ENCODE results near the gene GRM7. TPM values are rescaled to one million over a fixed set of nuclear protein-coding genes. Genes with fewer than 3 reads are reported as not detected.

GRM7 gene
- total RNA-seq, 2 donors from 2014 or later = 0.96 to 1.5 TPM

DNA sequence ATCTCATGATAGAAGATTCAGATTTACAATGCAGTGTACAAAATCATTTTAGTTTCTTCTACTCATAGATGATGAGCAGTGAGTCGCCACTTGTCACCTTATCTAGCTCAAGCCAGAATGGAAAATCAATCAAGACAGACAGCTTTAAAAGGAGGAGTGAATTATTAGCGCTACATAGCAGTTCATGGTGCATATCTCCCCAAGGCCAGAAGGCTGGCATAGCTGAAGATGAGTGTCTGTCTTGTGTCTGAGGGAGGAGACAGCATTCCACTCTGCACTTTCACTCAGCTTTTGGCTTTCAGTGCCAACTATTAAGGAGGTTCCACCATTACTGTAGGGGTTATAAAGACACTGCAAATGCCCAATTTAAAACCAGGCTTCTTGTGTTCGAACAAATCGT, 836.6 kb downstream of the GRM7 start:
- no peak for DNase-seq (ENCODE audit: low spot score)
- no peak for TF ChIP-seq POLR2A (IDR thresholded peaks at IDR 0.05)
- TF ChIP-seq, protein P1, sequence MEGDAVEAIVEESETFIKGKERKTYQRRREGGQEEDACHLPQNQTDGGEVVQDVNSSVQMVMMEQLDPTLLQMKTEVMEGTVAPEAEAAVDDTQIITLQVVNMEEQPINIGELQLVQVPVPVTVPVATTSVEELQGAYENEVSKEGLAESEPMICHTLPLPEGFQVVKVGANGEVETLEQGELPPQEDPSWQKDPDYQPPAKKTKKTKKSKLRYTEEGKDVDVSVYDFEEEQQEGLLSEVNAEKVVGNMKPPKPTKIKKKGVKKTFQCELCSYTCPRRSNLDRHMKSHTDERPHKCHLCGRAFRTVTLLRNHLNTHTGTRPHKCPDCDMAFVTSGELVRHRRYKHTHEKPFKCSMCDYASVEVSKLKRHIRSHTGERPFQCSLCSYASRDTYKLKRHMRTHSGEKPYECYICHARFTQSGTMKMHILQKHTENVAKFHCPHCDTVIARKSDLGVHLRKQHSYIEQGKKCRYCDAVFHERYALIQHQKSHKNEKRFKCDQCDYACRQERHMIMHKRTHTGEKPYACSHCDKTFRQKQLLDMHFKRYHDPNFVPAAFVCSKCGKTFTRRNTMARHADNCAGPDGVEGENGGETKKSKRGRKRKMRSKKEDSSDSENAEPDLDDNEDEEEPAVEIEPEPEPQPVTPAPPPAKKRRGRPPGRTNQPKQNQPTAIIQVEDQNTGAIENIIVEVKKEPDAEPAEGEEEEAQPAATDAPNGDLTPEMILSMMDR (IDR thresholded peaks at IDR 0.05) = no peak
- no peak for TF ChIP-seq POLR2AphosphoS5 (IDR thresholded peaks at IDR 0.05)
- intact Hi-C loops (cut with DNase I) = no loop called here
- WGBS = 85% methylated on average over 4 of the region's 4 CpGs
- H3K4me3 ChIP-seq = no peak overlapping the region
- no peaks in the 10 kb centered on the region for H3K4me1 ChIP-seq (replicated peaks)
- H3K36me3 ChIP-seq = no peaks in the 10 kb centered on the region
- H3K27me3 ChIP-seq (replicated peaks; ENCODE audit: insufficient read depth) = no peaks in the 10 kb centered on the region
- H3K9me3 ChIP-seq = no peaks in the 10 kb centered on the region
- no peak overlapping the region for H3K27ac ChIP-seq

DNA sequence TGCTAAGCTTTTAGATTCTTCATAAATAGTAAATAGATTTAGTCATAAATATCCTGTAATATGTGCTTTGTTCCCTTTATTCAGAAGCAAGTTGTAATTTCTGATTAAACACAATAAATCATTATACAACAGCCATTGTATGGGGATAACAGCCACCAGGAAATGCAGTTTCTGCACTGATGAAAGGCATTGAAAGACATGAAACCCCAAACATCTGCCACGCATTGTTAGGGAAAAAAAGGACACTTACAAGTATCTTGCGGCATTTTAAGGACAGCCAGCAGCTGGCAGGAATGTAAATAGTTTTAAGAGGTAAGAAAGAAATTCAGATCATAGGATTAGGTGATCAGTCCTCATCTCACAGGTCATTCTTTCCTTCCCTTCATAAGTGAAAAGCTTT, 839.6 kb downstream of the GRM7 start:
- Histone ChIP-seq H3K9me3 (no peaks in the 10 kb centered on the region), H3K27ac (no peak overlapping the region), H3K27me3 (replicated peaks; ENCODE audit: insufficient read depth) (no peaks in the 10 kb centered on the region), H3K4me1 (replicated peaks) (no peaks in the 10 kb centered on the region), H3K36me3 (no peaks in the 10 kb centered on the region), H3K4me3 (no peak overlapping the region)
- 48% methylated on average over 2 of the region's 2 CpGs for WGBS
- TF ChIP-seq POLR2AphosphoS5 (IDR thresholded peaks at IDR 0.05) = no peak
- TF ChIP-seq, protein P1 (IDR thresholded peaks at IDR 0.05) = no peak
- TF ChIP-seq POLR2A (IDR thresholded peaks at IDR 0.05) = no peak
- no peak for DNase-seq (ENCODE audit: low spot score)
- intact Hi-C loops (cut with DNase I) = no loop called here

DNA sequence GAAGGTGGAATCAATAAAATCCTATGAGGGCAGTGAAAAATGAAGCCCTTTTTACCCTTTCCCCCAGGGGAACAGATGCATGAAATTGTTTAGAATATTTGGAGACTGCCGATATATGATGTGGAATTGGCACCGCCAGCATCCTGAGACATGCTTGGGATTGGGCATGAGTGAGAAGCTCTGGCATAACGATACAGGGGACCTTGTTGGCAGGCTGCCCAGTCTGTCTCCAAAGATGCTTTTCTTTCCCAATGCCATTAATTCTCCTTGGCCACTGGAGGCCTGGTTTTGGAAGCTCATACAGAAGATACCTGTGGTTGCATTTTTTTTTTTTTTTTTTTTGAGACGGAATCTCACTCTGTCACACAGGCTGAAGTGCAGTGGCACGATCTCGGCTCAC, 840.1 kb downstream of the GRM7 start:
- no peak overlapping the region for H3K27ac ChIP-seq
- WGBS = 68% methylated on average over 6 of the region's 6 CpGs
- no peaks in the 10 kb centered on the region for H3K9me3 ChIP-seq
- no peaks in the 10 kb centered on the region for H3K4me1 ChIP-seq (replicated peaks)
- H3K36me3 ChIP-seq = no peaks in the 10 kb centered on the region
- H3K4me3 ChIP-seq = no peak overlapping the region
- TF ChIP-seq POLR2A (IDR thresholded peaks at IDR 0.05) (no peak), POLR2AphosphoS5 (IDR thresholded peaks at IDR 0.05) (no peak)
- TF ChIP-seq, protein P1 (IDR thresholded peaks at IDR 0.05) = no peak
- H3K27me3 ChIP-seq (replicated peaks; ENCODE audit: insufficient read depth) = no peaks in the 10 kb centered on the region
- no peak for DNase-seq (ENCODE audit: low spot score)
- intact Hi-C loops (cut with DNase I) = no loop called here

DNA sequence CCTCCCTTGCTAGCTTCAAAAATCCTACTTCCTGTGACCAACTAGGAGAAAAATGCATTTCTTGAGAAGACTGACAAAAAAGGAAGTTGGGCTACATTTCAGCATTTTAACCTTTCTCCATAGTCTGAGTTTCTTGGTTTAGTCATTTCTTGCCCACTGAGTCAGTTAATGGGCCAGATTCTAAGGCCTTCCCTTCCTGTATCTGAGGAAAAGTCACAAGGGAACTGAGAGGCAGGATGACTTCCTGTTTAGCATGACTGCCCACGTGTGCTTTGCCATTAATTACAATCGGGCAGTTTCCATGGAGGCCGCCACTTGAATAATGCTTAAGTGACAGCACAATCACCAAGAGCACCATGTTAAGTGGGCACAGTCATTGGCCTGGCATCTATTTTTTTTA, 846.3 kb downstream of the GRM7 start:
- DNase-seq (ENCODE audit: low spot score) = no peak
- no peak overlapping the region for H3K27ac ChIP-seq
- WGBS = 76% methylated on average over 3 of the region's 3 CpGs
- H3K36me3 ChIP-seq = no peaks in the 10 kb centered on the region
- H3K4me1 ChIP-seq (replicated peaks) = no peaks in the 10 kb centered on the region
- no peaks in the 10 kb centered on the region for H3K27me3 ChIP-seq (replicated peaks; ENCODE audit: insufficient read depth)
- intact Hi-C loops (cut with DNase I) = no loop called here
- H3K4me3 ChIP-seq = no peak overlapping the region
- H3K9me3 ChIP-seq = no peaks in the 10 kb centered on the region
- TF ChIP-seq POLR2AphosphoS5 (IDR thresholded peaks at IDR 0.05) = no peak
- TF ChIP-seq POLR2A (IDR thresholded peaks at IDR 0.05) = no peak
- TF ChIP-seq, protein P1 (IDR thresholded peaks at IDR 0.05) = no peak

DNA sequence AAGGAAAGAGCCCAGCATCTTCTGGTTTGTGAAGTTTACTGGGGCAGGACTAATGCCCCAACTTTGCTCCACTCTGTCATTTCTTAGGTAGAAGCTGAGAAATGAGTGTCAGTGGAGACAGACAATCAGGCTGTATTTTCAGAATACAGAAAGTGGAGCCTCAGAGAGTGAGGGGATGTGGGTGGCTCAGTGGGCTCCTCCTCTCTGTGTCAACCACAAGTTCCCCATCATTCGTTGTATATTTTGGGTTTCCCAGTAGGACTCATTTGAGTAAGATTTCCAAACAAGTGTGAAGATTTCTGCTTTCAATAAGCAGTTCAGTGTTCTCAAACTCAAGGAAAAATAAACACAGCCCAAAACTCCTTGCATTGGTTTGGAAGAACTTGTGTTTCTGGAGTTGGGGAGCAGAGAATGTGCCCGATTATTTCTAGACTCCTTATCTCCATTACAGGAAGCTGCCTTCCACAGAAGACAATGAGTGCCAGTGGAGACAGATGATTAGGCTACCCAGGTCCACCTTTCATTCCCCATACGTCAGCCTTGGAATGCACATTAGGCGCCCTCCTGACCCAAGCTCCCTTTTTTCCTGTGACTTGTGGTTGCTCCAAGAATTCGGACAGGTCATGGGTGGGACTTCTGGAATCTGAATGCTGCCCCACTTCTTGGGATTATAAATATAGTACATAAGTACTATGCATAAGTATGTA, 848.6 kb downstream of the GRM7 start:
- no peak for TF ChIP-seq POLR2AphosphoS5 (IDR thresholded peaks at IDR 0.05)
- TF ChIP-seq, protein P1 (IDR thresholded peaks at IDR 0.05) = no peak
- TF ChIP-seq POLR2A (IDR thresholded peaks at IDR 0.05) = no peak
- H3K4me3 ChIP-seq = no peak overlapping the region
- no peaks in the 10 kb centered on the region for H3K4me1 ChIP-seq (replicated peaks)
- H3K9me3 ChIP-seq = no peaks in the 10 kb centered on the region
- intact Hi-C loops (cut with DNase I) = no loop called here
- H3K27ac ChIP-seq = no peak overlapping the region
- no peak for DNase-seq (ENCODE audit: low spot score)
- no peaks in the 10 kb centered on the region for H3K27me3 ChIP-seq (replicated peaks; ENCODE audit: insufficient read depth)
- H3K36me3 ChIP-seq = no peaks in the 10 kb centered on the region
- 78% methylated on average over 5 of the region's 5 CpGs for WGBS
